COR-L47 (cell line): Measurements from ENCODE around the gene PRLH.

Source experiments
- DNase-seq: peaks from one replicate; lab custom pipeline; 2025; lab: John Stamatoyannopoulos, UW

The PRLH gene

GRCh38 chr2:237539681-237540080 is 26.7 kb upstream of the PRLH start:
- no peak for DNase-seq

GRCh38 chr2:237540223-237540775 is 26.1 kb upstream of the PRLH start:
- DNase-seq, result peak; percentile 17

GRCh38 chr2:237540823-237541222 is 25.6 kb upstream of the PRLH start:
- peak; percentile 65 for DNase-seq

- DNase-seq, result no peak
These were observed 25.1 kb upstream of the PRLH start for GRCh38 chr2:237541243-237541642.

GRCh38 chr2:237542001-237542704 is 24.2 kb upstream of the PRLH start:
- DNase-seq, result no peak

GRCh38 chr2:237546040-237546875 is 20.1 kb upstream of the PRLH start:
- no peak for DNase-seq

- no peak for DNase-seq
These were observed 19.4 kb upstream of the PRLH start for GRCh38 chr2:237546876-237547395.

- DNase-seq, result peak; percentile 49
These were observed 18.4 kb upstream of the PRLH start for GRCh38 chr2:237547841-237548416.

GRCh38 chr2:237549216-237549615 is 17.2 kb upstream of the PRLH start:
- DNase-seq, result no peak

GRCh38 chr2:237549643-237550415 is 16.5 kb upstream of the PRLH start:
- no peak for DNase-seq

GRCh38 chr2:237551071-237551574 is 15.3 kb upstream of the PRLH start:
- no peak for DNase-seq

GRCh38 chr2:237552908-237553307 is 13.5 kb upstream of the PRLH start:
- no peak for DNase-seq

- DNase-seq, result no peak
These were observed 12.4 kb upstream of the PRLH start for GRCh38 chr2:237553948-237554347.

- no peak for DNase-seq
These were observed 10.8 kb upstream of the PRLH start for GRCh38 chr2:237555560-237555959.

GRCh38 chr2:237556773-237557632 is 9.4 kb upstream of the PRLH start:
- DNase-seq, result no peak

GRCh38 chr2:237557633-237558015 is 8.8 kb upstream of the PRLH start:
- DNase-seq, result no peak

GRCh38 chr2:237558961-237559641 is 7.3 kb upstream of the PRLH start:
- peak; percentile 68 for DNase-seq

- no peak for DNase-seq
These were observed 5.2 kb upstream of the PRLH start for GRCh38 chr2:237561221-237561620.

GRCh38 chr2:237563816-237564215 is 2.6 kb upstream of the PRLH start:
- no peak for DNase-seq
